Measurements from ENCODE around the gene FLT3.
"Not testable (repeated sequence)": the region's sequence is repeated elsewhere in the genome, so short reads cannot be mapped to it uniquely, and the experiment has no call there.

The FLT3 gene

GRCh38 chr13:28100150-28101121 is at the start of gene FLT3:
TSS of gene FLT3 (minus strand) at chr13:28100576. CDS start at chr13:28100510, 66 bp downstream.
- DNase-seq = peak; percentile 60

GRCh38 chr13:28147495-28147894 is 47.1 kb upstream of the FLT3 start:
- peak; percentile 84 for ATAC-seq
- no peak for DNase-seq

More at GRCh38 chr13:28100150-28101121, at the start of gene FLT3:
- ATAC-seq = peak; percentile 92

- no peak for ATAC-seq
- no peak for DNase-seq
Observed at GRCh38 chr13:28145049-28145448, 44.7 kb upstream of the FLT3 start.

GRCh38 chr13:28141542-28141941 is 41.2 kb upstream of the FLT3 start:
- not testable (repeated sequence) for DNase-seq, ATAC-seq

GRCh38 chr13:28140433-28141125 is 40.2 kb upstream of the FLT3 start:
- no peak for ATAC-seq
- DNase-seq = no peak

GRCh38 chr13:28138756-28139470 is 38.5 kb upstream of the FLT3 start:
- peak; percentile 92 for DNase-seq

GRCh38 chr13:28138012-28138755 is 37.8 kb upstream of the FLT3 start, which contains the start of gene PAN3:
TSS of gene PAN3 (plus strand) at chr13:28138545. CDS start at chr13:28138658, 113 bp downstream.
- peak; percentile 93 for DNase-seq
- ATAC-seq = peak; percentile 58

More at GRCh38 chr13:28138756-28139470, 38.5 kb upstream of the FLT3 start:
- peak; percentile 82 for ATAC-seq

GRCh38 chr13:28137596-28137995 is 37.2 kb upstream of the FLT3 start:
- ATAC-seq (no peak), DNase-seq (no peak)

- no peak for DNase-seq
Observed at GRCh38 chr13:28136916-28137315, 36.5 kb upstream of the FLT3 start.

GRCh38 chr13:28131646-28132045 is 31.3 kb upstream of the FLT3 start:
- ATAC-seq (no peak), DNase-seq (no peak)

More at GRCh38 chr13:28136916-28137315, 36.5 kb upstream of the FLT3 start:
- ATAC-seq = no peak

GRCh38 chr13:28129911-28130693 is 29.7 kb upstream of the FLT3 start:
- ATAC-seq (no peak), DNase-seq (no peak)

- no peak for ATAC-seq
- DNase-seq = no peak
Observed at GRCh38 chr13:28128926-28129325, 28.6 kb upstream of the FLT3 start.

GRCh38 chr13:28128030-28128429 is 27.7 kb upstream of the FLT3 start:
- DNase-seq = no peak
- ATAC-seq = no peak

GRCh38 chr13:28121224-28121623 is 20.8 kb upstream of the FLT3 start:
- DNase-seq (no peak), ATAC-seq (no peak)

- ATAC-seq (no peak), DNase-seq (no peak)
Observed at GRCh38 chr13:28120317-28120716, 19.9 kb upstream of the FLT3 start.

- DNase-seq = no peak
- no peak for ATAC-seq
Observed at GRCh38 chr13:28117689-28118377, 17.5 kb upstream of the FLT3 start.

GRCh38 chr13:28116736-28117135 is 16.4 kb upstream of the FLT3 start:
- DNase-seq (no peak), ATAC-seq (no peak)

- no peak for ATAC-seq
Observed at GRCh38 chr13:28110414-28110813, 10.0 kb upstream of the FLT3 start.

GRCh38 chr13:28106976-28107375 is 6.6 kb upstream of the FLT3 start:
- DNase-seq (no peak), ATAC-seq (no peak)

More at GRCh38 chr13:28110414-28110813, 10.0 kb upstream of the FLT3 start:
- DNase-seq = no peak

GRCh38 chr13:28101886-28102285 is 1.5 kb upstream of the FLT3 start:
- not testable (repeated sequence) for DNase-seq, ATAC-seq
